ENCODE measurements around the gene USP14.

The USP14 gene

GRCh38 chr18:253121-253520 lies 94.8 kb downstream of the USP14 start:
- no peak overlapping the region for H3K9ac ChIP-seq (ENCODE audit: low read length)
- no peak overlapping the region for H2AFZ ChIP-seq (ENCODE audit: low read length)
- no peaks in the 10 kb centered on the region for H3K27me3 ChIP-seq (replicated peaks; ENCODE audit: insufficient read depth, low read length)
- H3K36me3 ChIP-seq (replicated peaks; ENCODE audit: insufficient read depth, low read length): peaks cover 13% of the 10 kb centered on the region; the same call in 1 of the 2 replicates
- H3K4me2 ChIP-seq (ENCODE audit: low read depth, low read length): no peak overlapping the region
- no peaks in the 10 kb centered on the region for H3K9me2 ChIP-seq (replicated peaks; ENCODE audit: insufficient read depth, low read length)
- H3K4me3 ChIP-seq (ENCODE audit: low read length): no peak overlapping the region
- H3K9me3 ChIP-seq (replicated peaks; ENCODE audit: insufficient read depth, low read length): no peaks in the 10 kb centered on the region
- H3K27ac ChIP-seq (ENCODE audit: low read length): no peak overlapping the region
- DNase-seq: no peak
- TF ChIP-seq EZH2phosphoT487 (IDR thresholded peaks at IDR 0.05; ENCODE audit: low read length) (no peak), CTCF (IDR thresholded peaks at IDR 0.05; ENCODE audit: low read length) (no peak), EZH2 (optimal IDR thresholded peaks at IDR 0.05; ENCODE audit: low read depth, low read length) (no peak)
- H3K4me1 ChIP-seq (ENCODE audit: low read length): no peaks in the 10 kb centered on the region
- H4K20me1 ChIP-seq (ENCODE audit: insufficient read depth, low read length): no peaks in the 10 kb centered on the region
- H3K79me2 ChIP-seq (ENCODE audit: low read length): no peaks in the 10 kb centered on the region
- 0 out of 2 replicates have a peak, but pooled peaks cover 4% of the 10 kb centered on the region for H3F3A ChIP-seq (ENCODE audit: insufficient read depth, low read length)

GRCh38 chr18:255171-255570 lies 96.8 kb downstream of the USP14 start:
- Histone ChIP-seq H3K4me1 (ENCODE audit: low read length) (no peaks in the 10 kb centered on the region), H3K79me2 (ENCODE audit: low read length) (no peaks in the 10 kb centered on the region), H3K9ac (ENCODE audit: low read length) (no peak overlapping the region), H3K36me3 (replicated peaks; ENCODE audit: insufficient read depth, low read length) (peaks cover 18% of the 10 kb centered on the region; the same call in 1 of the 2 replicates), H3K4me2 (ENCODE audit: low read depth, low read length) (no peak overlapping the region), H4K20me1 (ENCODE audit: insufficient read depth, low read length) (no peaks in the 10 kb centered on the region), H3K27ac (ENCODE audit: low read length) (no peak overlapping the region), H3K9me2 (replicated peaks; ENCODE audit: insufficient read depth, low read length) (no peaks in the 10 kb centered on the region), H3K27me3 (replicated peaks; ENCODE audit: insufficient read depth, low read length) (no peaks in the 10 kb centered on the region), H2AFZ (ENCODE audit: low read length) (no peak overlapping the region), H3F3A (ENCODE audit: insufficient read depth, low read length) (0 out of 2 replicates have a peak, but pooled peaks cover 4% of the 10 kb centered on the region), H3K4me3 (ENCODE audit: low read length) (no peak overlapping the region), H3K9me3 (replicated peaks; ENCODE audit: insufficient read depth, low read length) (no peaks in the 10 kb centered on the region)
- DNase-seq: no peak
- no peak for TF ChIP-seq CTCF (IDR thresholded peaks at IDR 0.05; ENCODE audit: low read length)
- no peak for TF ChIP-seq EZH2phosphoT487 (IDR thresholded peaks at IDR 0.05; ENCODE audit: low read length)
- TF ChIP-seq EZH2 (optimal IDR thresholded peaks at IDR 0.05; ENCODE audit: low read depth, low read length): no peak

- H3K4me1 ChIP-seq (ENCODE audit: low read length): no peaks in the 10 kb centered on the region
- no peak overlapping the region for H2AFZ ChIP-seq (ENCODE audit: low read length)
- no peak overlapping the region for H3K9ac ChIP-seq (ENCODE audit: low read length)
- no peaks in the 10 kb centered on the region for H3K27me3 ChIP-seq (replicated peaks; ENCODE audit: insufficient read depth, low read length)
- H3K9me2 ChIP-seq (replicated peaks; ENCODE audit: insufficient read depth, low read length): no peaks in the 10 kb centered on the region
- H3K9me3 ChIP-seq (replicated peaks; ENCODE audit: insufficient read depth, low read length): no peaks in the 10 kb centered on the region
- no peak overlapping the region for H3K4me3 ChIP-seq (ENCODE audit: low read length)
- H3K4me2 ChIP-seq (ENCODE audit: low read depth, low read length): no peak overlapping the region
- peaks cover 1% of the 10 kb centered on the region; the same call in 1 of the 2 replicates for H3K79me2 ChIP-seq (ENCODE audit: low read length)
- no peak overlapping the region for H3K27ac ChIP-seq (ENCODE audit: low read length)
- DNase-seq: no peak
- H4K20me1 ChIP-seq (ENCODE audit: insufficient read depth, low read length): no peaks in the 10 kb centered on the region
- TF ChIP-seq CTCF (IDR thresholded peaks at IDR 0.05; ENCODE audit: low read length) (no peak), EZH2 (optimal IDR thresholded peaks at IDR 0.05; ENCODE audit: low read depth, low read length) (no peak), EZH2phosphoT487 (IDR thresholded peaks at IDR 0.05; ENCODE audit: low read length) (no peak)
- H3K36me3 ChIP-seq (replicated peaks; ENCODE audit: insufficient read depth, low read length): peaks cover 18% of the 10 kb centered on the region; the same call in 1 of the 2 replicates
- no peaks in the 10 kb centered on the region for H3F3A ChIP-seq (ENCODE audit: insufficient read depth, low read length)
Measured at GRCh38 chr18:260547-260946, 102.2 kb downstream of the USP14 start.
